Activated effector memory CD4-positive, alpha-beta T cell treated with Interleukin-2 at 50 U/mL for 16 hours (primary cell): Measurements from ENCODE around the gene MRPS26.
"Not testable (repeated sequence)": the region's sequence is repeated elsewhere in the genome, so short reads cannot be mapped to it uniquely, and the experiment has no call there.

ENCODE experiments used
- DNase-seq: peaks from one replicate; pipeline ENCODE4 v3.0.0-alpha.2; 2020

The MRPS26 gene

DNA sequence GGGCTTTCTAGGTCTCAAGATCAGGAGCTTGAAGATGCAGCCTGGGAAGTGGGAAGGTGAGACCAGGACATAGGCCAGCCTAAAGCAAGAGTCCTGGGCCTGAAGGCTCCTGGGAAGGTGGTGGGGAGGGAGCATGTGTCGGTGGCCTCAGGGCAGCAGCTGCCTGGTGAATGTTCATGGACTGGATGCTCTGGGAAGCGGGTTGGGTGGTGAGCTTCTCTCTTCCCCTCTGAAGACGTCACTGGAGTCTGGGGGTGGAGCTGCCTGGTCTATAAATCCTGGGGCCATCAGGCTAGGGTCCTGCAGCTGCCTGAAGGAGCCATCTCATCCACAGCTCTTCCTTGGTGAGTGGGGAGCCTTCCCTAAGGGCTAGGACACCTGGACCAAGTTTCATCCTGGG lies 2.5 kb upstream of the MRPS26 start, which contains the start of gene GNRH2:
TSS of gene GNRH2 (plus strand) at position 301 of the 400 bp plus-strand sequence. CDS start 793 bp downstream, outside the sequence.
- no peak for DNase-seq

DNA sequence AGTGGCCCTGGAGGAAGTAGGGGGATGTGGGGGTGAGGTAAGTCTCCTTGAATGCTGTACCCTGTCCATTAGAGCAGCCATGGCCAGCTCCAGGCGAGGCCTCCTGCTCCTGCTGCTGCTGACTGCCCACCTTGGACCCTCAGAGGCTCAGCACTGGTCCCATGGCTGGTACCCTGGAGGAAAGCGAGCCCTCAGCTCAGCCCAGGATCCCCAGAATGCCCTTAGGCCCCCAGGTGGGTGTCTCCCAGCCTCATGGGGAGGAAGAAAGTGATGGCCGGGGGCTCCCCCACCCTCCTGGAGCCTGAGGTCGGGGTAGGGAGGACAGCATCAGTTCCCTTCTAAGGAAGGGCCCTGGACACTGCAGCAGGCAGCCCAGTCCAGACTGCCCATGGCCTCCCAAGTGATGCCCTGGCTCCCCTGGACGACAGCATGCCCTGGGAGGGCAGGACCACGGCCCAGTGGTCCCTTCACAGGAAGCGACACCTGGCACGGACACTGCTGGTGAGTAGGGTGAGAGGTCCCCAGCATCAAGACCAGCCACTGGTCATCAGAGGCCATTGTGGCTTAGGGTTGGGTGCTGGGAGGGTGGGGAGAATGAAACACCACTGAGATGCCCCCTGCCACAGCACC lies 1.4 kb upstream of the MRPS26 start:
- DNase-seq: no peak

DNA sequence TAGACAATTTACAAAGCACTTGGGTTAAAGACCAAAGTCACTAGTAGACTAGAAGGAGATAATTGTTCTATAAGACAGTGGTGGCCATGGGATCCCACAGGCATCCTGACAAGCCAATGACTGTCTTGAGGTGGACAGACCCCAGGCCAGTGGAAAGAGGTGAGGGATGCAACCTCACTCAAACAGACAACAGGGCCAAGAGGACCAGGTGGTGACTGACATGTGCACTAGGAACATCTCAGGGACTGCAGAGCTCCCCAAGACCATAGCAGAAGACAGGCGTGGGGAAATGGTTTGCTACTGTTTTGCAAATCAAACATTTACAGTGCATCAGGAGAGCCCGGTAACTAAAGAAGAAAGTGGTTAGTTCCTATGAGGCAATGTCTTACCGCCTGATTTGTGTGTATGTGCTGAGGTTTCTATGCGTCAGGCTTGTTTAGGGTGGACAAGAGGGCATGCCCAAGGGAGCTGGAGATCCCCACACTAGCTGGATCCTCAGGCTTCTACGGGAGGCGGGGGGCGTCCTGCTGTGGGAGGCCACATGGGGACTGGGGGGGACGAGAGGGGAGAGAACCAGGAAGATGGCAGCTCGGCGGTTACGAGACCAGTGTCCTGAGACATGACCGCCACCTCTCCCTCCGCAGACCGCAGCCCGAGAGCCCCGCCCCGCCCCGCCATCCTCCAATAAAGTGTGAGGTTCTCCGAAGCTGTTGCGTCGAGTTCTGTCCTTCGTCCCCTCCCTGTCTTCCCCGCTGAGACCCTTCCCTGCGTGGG lies 623 bp upstream of the MRPS26 start:
- DNase-seq: no peak

DNA sequence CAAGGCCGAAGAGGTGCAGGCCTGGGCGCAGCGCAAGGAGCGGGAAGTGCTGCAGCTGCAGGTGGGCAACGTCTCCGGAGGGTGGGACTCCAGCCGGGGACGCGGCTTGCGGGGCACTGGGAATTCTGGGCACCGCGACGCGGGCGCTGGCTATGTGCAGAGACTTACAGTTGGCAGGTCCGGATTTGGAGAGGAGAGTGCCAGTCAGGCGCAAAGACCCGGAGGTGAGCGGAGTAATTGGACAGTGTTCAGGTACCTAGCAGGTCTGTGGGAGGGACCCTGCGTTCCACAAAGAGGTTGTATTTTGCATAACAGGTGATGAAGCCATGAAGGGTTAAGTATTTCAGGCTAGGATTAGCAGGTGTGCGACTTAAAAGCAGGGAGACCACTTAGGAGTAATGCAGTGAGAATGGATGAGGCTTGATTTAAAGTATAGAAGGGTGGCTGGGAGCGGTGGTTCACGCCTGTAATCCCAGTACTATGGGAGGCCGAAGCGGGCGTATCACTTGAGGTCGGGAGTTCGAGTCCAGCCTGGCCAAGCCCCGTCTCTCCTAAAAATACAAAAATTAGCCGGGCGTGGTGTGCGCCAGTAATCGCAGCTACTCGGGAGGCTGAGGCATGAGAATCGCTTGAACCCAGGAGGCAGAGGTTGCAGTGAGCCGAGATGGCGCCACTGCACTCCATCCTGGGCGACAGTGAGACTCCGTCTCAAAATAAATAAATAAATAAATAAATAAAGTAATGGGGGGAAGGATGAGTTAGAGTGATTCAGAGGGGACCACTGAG lies 1.0 kb downstream of the MRPS26 start:
- peak; percentile 4 for DNase-seq

DNA sequence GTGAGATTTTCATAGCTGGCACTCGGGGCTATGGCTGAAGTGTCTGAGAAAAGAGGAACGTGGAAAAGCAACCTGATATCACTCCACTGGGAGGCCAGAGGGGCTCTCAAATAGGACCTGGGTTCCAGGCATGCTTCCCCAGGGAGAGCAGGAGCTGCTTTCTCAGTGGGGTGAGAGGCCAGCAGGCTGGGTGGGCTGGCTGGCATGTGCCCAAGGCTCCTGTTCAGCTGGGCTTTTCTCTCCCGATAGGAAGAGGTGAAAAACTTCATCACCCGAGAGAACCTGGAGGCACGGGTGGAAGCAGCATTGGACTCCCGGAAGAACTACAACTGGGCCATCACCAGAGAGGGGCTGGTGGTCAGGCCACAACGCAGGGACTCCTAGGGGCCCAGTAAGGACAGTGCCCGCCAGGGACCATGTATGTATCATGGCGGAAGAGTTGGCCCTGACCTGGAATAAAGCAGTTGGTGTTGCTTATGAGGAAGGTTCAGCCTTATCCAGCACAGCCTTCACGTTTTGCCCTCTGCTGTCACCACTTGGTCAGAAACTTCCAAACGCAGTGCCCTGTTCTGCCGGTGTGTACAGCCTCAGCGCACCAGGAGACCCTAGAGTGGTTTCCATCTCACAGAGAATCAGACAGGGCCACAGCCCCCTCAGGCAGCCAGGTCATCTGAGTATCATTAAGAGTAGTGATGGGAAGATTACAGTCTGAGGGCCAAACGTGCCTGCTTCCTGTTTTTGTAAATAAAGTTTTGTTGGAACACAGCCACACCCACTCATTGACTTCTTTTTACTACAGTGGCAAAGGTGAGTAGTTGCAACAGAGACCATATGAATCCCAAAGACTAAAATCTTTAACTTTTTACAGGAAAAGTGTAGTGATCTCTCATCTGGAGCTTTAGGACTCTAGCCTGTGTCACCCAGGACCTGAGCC lies 1.9 kb downstream of the MRPS26 start:
- DNase-seq: no peak

DNA sequence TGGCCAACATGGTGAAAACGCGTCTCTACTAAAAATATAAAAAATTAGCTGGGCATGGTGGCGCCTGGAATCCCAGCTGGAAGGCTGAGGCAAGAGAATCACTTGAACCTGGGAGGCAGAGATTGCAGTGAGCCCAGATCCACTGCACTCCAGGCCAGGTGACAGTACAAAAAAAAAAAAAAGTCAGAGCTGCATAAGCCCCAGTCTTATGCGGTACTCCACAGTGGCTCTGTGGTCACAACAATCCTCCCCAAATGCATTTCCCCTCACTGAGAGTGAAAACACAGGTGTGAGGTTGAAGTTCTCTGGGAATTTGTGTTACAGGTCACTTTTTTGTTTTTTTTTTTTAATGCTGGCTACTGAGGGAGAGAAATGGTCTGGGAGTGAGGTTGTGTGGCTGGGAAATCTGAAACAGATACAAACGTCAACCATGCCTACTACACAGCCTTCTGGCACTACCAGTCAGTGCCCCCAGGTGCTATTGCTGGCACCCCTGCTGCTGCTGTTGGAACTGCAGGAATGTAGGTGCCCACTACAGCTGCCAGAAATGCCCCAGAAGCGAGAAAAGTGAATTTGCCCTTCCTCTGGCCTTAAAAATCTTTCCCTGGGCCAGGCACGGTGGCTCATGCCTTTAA lies 5.7 kb downstream of the MRPS26 start:
- no peak for DNase-seq

DNA sequence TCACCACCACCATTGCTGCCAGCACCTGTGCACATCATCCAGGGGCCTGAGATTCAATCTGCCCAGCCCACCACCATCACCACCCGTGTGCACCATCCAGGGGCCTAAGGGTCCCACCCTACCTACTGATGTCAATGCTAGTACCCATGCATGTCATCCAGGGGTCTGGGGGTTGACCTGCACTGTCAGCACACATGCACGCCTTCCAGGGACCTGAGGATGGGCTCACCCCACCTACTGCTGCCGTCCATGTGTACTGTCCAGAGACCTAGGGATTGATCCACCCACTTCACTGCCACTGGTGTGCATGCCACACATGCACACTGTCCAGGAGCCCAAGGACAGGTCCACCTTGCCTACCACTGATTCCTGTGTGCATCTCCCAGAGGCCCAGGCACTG lies 13.6 kb downstream of the MRPS26 start:
- no peak for DNase-seq

DNA sequence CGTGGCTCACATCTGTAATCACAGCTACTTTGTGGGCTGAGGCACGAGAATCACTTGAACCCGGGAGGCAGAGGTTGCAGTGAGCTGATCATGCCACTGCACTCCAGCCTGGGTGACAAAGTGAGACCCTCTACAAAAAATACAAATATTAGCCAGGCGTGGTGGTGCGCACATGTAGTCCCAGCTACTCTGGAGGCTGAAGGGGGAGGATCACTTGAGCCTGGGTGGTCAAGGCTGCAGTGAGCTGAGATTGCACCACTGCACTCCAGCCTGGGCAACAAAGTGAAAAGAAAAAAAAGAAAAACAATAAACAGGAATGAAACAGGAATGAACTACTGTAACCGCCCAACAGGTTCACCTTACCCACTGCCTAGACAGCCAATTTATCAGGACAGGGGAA lies 18.3 kb downstream of the MRPS26 start:
- DNase-seq: not testable (repeated sequence)

DNA sequence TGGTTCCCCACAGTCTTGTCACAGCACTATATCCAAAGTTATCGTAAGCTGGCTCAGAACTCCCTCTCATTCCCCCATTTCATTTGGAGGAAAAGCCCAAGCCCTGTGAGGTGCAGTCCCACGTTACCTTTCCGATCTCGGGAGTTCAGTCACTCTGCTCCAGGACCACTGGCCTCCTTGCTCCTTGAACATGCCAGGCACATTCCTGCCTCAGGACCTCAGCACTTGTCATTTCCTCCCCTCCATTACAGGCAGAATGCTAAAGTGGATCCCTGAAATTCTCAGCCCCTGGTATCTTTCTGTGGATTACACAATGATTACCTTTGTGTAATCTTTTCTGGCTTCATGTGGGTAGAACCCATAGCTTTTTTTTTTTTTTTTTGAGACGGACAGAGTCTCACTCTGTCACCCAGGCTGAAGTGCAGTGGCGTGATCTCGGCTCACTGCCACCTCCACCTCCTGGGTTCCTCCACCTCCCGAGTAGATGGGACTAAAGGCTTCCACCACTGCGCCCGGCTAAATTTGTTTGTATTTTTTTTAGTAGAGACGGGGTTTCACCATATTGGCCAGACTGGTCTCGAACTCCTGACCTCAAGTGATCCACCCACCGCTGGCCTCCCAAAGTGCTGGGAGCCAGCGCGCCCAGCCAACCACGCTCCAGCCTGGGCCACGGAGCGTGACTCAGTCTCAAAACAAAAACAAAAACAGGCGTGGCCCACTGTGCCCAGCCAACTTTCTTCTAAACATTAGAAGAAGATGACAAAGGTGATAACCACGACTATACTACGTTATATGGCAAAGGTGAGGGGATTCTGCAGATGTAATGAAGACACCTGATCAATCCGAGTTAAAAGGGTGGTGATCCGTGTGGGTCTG lies 21.5 kb downstream of the MRPS26 start:
- no peak for DNase-seq

DNA sequence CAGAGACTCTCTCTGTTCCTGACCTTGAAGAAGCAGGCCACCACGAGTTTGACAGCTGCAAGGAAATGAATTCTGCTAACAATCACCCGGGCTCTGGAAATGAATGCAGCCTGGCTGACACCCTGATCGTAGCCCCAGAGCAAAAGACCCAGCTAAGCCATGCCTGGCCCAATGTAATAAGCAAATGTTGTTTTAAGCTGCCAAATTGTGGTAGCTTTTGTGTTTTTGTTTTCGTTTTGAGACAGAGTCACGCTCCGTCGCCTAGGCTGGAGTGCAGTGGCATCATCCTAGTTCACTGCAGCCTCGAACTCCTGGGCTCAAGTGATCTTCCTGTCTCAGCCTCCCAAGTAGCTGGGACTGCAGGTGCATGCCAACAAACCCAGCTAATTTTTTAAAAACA lies 22.2 kb downstream of the MRPS26 start:
- DNase-seq: no peak

DNA sequence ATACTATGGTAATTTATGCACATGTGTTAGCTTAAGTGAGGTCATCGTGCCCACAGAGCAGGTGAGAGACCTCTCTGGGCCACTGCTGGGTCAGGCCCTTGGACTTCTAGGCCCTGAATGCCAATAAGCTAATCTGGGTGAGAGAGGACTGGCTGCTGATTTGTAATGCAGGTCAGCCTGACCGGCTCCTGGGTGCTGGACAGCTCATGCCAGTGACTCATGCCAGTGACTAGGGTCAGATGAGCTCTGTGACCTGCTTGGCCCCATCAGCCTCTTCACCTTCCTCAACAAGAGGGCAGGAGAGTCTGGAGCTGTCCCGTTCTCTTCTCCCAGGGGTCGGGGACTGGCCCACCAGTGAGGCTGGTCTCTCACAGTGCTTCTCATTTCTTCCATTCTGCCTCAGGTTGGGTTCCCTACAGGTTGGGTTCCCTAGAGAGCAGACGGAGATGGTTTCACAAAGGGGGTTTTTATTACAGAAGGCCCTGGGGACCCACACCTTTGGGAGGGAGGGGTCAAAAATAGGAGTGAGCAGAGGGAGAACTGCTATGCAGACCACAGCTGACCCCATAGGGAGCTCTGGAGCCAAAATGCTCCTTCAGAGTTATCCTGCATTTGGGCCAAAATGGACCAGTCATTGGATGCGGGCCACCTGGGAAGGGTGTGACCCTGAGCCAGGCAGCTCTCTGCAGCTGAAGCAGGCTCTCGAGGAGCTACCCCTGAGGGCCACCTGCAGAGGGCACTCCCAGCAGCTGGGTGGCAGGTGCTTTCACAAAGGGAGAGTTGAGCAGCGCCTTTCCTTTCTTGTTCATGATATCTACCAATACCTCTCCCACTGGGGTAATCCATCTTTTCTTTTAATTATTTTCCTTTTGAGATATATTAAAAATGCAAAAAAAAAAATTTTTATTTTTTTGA lies 23.4 kb downstream of the MRPS26 start:
- no peak for DNase-seq

DNA sequence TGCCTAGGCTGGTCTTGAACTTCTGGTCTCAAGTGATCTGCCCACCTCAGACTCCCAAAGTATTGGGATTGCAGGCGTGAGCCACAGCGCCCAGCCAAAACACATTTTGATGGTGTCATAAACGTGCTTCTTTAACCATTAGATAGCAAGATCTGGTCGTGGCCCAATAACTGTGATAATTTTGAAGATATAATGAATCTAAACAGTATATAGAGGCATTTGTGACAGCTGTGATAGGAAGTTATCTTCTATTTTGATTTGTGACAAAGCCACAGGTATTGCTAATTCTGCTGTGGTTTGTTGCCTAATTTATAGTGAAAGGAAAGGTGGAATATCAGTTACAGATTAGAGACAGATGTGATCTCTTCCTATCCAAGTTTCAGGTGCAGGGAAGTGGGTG lies 24.9 kb downstream of the MRPS26 start:
- DNase-seq: no peak

DNA sequence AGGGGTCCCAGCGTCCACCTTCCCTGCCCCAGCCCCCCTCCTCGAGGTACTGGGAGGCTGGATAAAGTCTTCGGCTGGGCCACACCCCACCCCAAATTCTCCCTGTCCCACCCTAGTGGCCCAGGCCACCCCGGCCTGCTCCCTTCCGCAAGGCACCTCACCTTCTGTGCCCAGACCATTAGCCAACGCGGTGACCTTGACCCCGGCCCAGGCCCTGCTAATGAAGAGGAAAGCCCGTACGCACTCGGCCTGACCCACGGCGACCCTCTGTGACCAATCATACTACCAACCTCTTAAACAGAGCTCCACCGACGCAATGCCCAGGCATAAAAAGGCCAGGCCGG lies 25.4 kb downstream of the MRPS26 start:
- DNase-seq: no peak

DNA sequence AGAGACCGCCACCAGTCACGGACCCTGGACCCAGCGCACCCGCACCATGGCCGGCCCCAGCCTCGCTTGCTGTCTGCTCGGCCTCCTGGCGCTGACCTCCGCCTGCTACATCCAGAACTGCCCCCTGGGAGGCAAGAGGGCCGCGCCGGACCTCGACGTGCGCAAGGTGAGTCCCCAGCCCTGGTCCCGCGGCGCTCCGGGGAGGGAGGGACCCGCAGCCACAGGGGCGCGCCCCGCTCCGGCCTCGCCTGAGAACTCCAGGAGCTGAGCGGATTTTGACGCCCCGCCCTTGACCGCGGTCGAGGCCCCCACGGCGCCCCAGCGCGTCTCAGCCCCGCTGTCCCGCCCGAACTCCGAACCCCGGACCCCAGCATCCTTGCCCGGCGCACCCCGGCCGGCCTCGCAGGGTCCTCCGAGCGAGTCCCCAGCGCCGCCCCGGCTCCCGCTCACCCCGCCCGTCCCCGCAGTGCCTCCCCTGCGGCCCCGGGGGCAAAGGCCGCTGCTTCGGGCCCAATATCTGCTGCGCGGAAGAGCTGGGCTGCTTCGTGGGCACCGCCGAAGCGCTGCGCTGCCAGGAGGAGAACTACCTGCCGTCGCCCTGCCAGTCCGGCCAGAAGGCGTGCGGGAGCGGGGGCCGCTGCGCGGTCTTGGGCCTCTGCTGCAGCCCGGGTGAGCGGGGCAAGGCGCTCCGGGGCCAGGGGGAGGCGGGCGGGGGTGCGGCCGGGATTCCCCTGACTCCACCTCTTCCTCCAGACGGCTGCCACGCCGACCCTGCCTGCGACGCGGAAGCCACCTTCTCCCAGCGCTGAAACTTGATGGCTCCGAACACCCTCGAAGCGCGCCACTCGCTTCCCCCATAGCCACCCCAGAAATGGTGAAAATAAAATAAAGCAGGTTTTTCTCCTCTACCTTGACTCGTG lies 26.0 kb downstream of the MRPS26 start, which contains the start of gene OXT:
TSS of gene OXT (plus strand) at position 11 of the 920 bp plus-strand sequence. CDS start at position 47, 36 bp downstream.
- DNase-seq: peak; percentile 65

DNA sequence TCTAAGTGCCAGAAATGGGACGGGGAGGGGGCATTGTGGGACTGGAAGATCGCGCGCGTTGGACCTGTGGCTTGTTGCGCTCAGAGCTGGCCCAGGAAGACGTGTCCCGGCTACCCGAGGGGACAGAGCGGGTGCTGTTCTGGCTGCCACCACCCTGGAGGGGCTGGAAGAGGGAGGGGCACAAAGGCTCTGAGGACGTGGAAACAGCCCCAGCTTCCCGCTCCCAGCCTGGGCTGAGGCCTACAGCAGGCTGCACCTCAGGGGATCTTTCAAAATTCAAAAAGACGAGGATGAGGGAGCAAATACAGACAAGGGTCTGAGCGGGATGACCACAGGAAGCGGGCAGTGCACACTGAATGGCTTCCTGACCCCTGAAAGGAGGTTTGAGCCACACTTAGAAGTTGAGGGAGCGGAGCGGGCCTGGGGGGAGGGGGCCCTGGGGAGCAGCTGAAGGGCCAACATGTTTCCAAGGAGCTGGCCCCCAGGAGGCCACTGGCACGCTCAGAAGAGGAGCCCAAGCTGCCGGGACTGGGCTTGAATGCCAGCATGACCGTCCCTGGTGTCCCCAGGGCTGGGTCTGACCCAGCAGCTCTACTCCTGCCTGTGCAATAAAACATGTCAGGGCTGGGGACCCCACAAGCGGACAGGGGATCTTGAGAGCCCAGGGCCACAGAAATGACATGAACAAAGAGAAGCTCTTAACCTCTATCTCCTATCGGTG lies 26.8 kb downstream of the MRPS26 start:
- DNase-seq: no peak

DNA sequence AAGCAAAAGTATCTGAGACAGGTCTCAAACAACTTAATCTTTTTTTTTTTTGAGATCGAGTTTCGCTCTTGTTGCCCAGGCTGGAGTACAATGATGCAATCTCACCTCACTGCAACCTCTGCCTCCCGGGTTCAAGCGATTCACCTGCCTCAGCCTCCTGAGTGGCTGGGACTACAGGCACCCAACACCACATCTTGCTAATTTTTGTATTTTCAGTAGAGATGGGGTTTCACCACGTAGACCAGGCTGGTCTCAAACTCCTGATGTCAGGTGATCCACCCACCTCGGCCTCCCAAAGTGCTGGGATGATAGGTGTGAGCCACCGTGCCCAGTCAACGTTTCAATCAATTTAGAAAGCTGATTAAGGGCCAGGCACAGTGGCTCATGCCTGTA lies 27.4 kb downstream of the MRPS26 start:
- DNase-seq: not testable (repeated sequence)

DNA sequence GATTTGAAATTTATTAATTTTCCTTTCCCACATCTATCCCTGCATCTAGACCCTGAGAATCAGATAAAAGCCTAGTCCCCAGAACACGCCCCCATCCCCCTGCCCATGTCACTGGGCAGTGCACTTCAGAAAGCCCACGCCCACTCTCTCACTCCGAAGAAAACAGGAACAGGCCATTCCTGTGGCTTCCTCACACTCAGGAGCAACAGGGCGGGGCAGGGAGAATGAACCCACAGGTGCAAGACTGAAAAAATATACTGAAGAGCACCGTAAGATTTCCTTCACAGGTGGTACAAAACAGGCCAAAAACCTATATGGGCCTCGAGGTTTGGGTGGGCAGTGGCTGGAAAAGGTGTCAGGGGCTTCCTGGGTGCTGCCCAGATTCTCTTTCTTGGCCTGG lies 29.0 kb downstream of the MRPS26 start:
- no peak for DNase-seq

DNA sequence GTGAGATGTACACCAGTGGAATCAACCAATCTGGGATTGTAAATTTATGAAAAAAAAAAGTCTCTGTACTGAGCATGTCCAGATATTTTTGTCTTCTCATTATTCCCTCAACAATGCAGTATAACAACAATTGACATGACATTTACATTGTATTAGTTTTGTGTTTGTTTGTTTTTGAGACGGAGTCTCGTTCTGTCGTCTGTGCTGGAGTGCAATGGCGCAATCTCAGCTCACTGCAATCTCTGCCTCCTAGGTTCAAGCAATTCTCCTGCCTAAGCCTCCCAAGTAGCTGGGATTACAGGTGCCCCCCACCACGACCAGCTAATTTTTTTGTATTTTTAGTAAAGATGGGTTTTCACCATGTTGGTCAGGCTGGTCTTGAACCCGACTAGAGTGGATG lies 29.5 kb downstream of the MRPS26 start:
- not testable (repeated sequence) for DNase-seq
